HG03196 (cell line): Measurements from ENCODE around the gene RNU1-2.
"Not testable (repeated sequence)": the region's sequence is repeated elsewhere in the genome, so short reads cannot be mapped to it uniquely, and the experiment has no call there.

Experiments
- ATAC-seq: cut with Tn5 transposase; IDR thresholded peaks from one replicate; pipeline ENCODE4 v1.9.1; 2021; ENCODE audit not compliant: unreplicated experiment

The RNU1-2 gene

GRCh38 chr1:16907870-16908758 is 12.3 kb downstream of the RNU1-2 start:
- no peak for ATAC-seq

GRCh38 chr1:16911851-16912721 is 16.3 kb downstream of the RNU1-2 start:
- not testable (repeated sequence) for ATAC-seq

- ATAC-seq = not testable (repeated sequence)
These were observed 17.0 kb downstream of the RNU1-2 start for GRCh38 chr1:16912742-16913141.

GRCh38 chr1:16913181-16913832 is 17.5 kb downstream of the RNU1-2 start:
- ATAC-seq = no peak

- peak; percentile 74 for ATAC-seq
These were observed 18.3 kb downstream of the RNU1-2 start for GRCh38 chr1:16913833-16914662.

- ATAC-seq = not testable (repeated sequence)
These were observed 19.3 kb downstream of the RNU1-2 start for GRCh38 chr1:16914928-16915626.

GRCh38 chr1:16915627-16915973 is 19.8 kb downstream of the RNU1-2 start:
- ATAC-seq = no peak

GRCh38 chr1:16916036-16916880 is 20.5 kb downstream of the RNU1-2 start:
- ATAC-seq = not testable (repeated sequence)

- ATAC-seq = no peak
These were observed 22.6 kb downstream of the RNU1-2 start for GRCh38 chr1:16918371-16918770.

- not testable (repeated sequence) for ATAC-seq
These were observed 23.3 kb downstream of the RNU1-2 start for GRCh38 chr1:16918936-16919665.

- ATAC-seq = no peak
These were observed 25.2 kb downstream of the RNU1-2 start for GRCh38 chr1:16920951-16921350.

GRCh38 chr1:16921391-16922185 is 25.8 kb downstream of the RNU1-2 start, which contains the start of gene CROCC:
CROCC (plus strand) TSS chr1:16921931; CDS start chr1:16922019, 88 bp downstream.
- ATAC-seq = no peak

GRCh38 chr1:16922466-16922865 is 26.7 kb downstream of the RNU1-2 start:
- no peak for ATAC-seq

GRCh38 chr1:16922885-16923431 is 27.2 kb downstream of the RNU1-2 start:
- no peak for ATAC-seq

GRCh38 chr1:16924216-16924918 is 28.6 kb downstream of the RNU1-2 start:
- no peak for ATAC-seq

- no peak for ATAC-seq
These were observed 29.2 kb downstream of the RNU1-2 start for GRCh38 chr1:16924919-16925477.
